ENCODE data around the gene NCKAP5. TPM values are rescaled to one million over a fixed set of nuclear protein-coding genes. Genes with fewer than 3 reads are reported as not detected.
A peak's percentile ranks its signal among the peaks of the same experiment; 100 is the strongest.

NCKAP5 gene
- polyA plus RNA-seq, 1 experiment: 16.6 TPM

GRCh38 chr2:133326652-133327397 is 241.4 kb downstream of the NCKAP5 start:
- CTCF ChIA-PET: interaction anchor here (0.8 to 1.4 kb wide), 3 partner anchors 33 to 518 kb away, joined by 3 to 5 read pairs (median 3); no protein-coding TSS in a partner anchor
- H3K27me3 ChIP-seq (ENCODE audit: control insufficient read depth, insufficient read depth, low read length): no peaks in the 10 kb centered on the region
- no peak for TF ChIP-seq CTCF (IDR thresholded peaks at IDR 0.05; ENCODE audit: low read depth, low read length)
- DNase-seq (ENCODE audit: low read depth, low spot score): peak; percentile 82
- POLR2A ChIA-PET: interaction anchor here (0.6 to 1.0 kb wide), 4 partner anchors 63 to 511 kb away, joined by 3 to 5 read pairs (median 3); no protein-coding TSS in a partner anchor
- peak overlapping the region; percentile 91 for H3K27ac ChIP-seq (ENCODE audit: low read depth, low read length)
- no peak overlapping the region for H3K4me3 ChIP-seq (ENCODE audit: low read depth, low read length)
- no peaks in the 10 kb centered on the region for H3K9me3 ChIP-seq (ENCODE audit: control insufficient read depth, insufficient read depth, low read length)

- Histone ChIP-seq H3K9me3 (ENCODE audit: control insufficient read depth, insufficient read depth, low read length) (no peaks in the 10 kb centered on the region), H3K4me3 (ENCODE audit: low read depth, low read length) (no peak overlapping the region), H3K27ac (ENCODE audit: low read depth, low read length) (peak overlapping the region; percentile 77), H3K27me3 (ENCODE audit: control insufficient read depth, insufficient read depth, low read length) (no peaks in the 10 kb centered on the region)
- DNase-seq (ENCODE audit: low read depth, low spot score): peak; percentile 72
- CTCF ChIA-PET: interaction anchor here (1.3 kb wide), 1 partner anchor 520 kb away, joined by 3 read pairs; no protein-coding TSS in a partner anchor
- POLR2A ChIA-PET: interaction anchor here (0.6 kb wide), 1 partner anchor 431 kb away, joined by 3 read pairs; no protein-coding TSS in a partner anchor
- TF ChIP-seq CTCF (IDR thresholded peaks at IDR 0.05; ENCODE audit: low read depth, low read length): no peak
Observed at GRCh38 chr2:133324150-133324561, 244.1 kb downstream of the NCKAP5 start.

GRCh38 chr2:133322909-133323308 is 245.4 kb downstream of the NCKAP5 start:
- H3K4me3 ChIP-seq (ENCODE audit: low read depth, low read length): no peak overlapping the region
- H3K9me3 ChIP-seq (ENCODE audit: control insufficient read depth, insufficient read depth, low read length): no peaks in the 10 kb centered on the region
- no peak for DNase-seq (ENCODE audit: low read depth, low spot score)
- no peak overlapping the region for H3K27ac ChIP-seq (ENCODE audit: low read depth, low read length)
- ChIA-PET POLR2A (no interaction called here), CTCF (no interaction called here)
- H3K27me3 ChIP-seq (ENCODE audit: control insufficient read depth, insufficient read depth, low read length): no peaks in the 10 kb centered on the region
- TF ChIP-seq CTCF (IDR thresholded peaks at IDR 0.05; ENCODE audit: low read depth, low read length): no peak

GRCh38 chr2:133317178-133317577 is 251.1 kb downstream of the NCKAP5 start:
- Histone ChIP-seq H3K9me3 (ENCODE audit: control insufficient read depth, insufficient read depth, low read length) (no peaks in the 10 kb centered on the region), H3K27me3 (ENCODE audit: control insufficient read depth, insufficient read depth, low read length) (no peaks in the 10 kb centered on the region), H3K4me3 (ENCODE audit: low read depth, low read length) (no peak overlapping the region), H3K27ac (ENCODE audit: low read depth, low read length) (no peak overlapping the region)
- no peak for TF ChIP-seq CTCF (IDR thresholded peaks at IDR 0.05; ENCODE audit: low read depth, low read length)
- ChIA-PET CTCF (interaction anchor here (0.6 to 1.0 kb wide), 3 partner anchors 8 to 771 kb away, joined by 3 to 6 read pairs (median 3); no protein-coding TSS in a partner anchor), POLR2A (no interaction called here)
- no peak for DNase-seq (ENCODE audit: low read depth, low spot score)

- peak; percentile 26 for DNase-seq (ENCODE audit: low read depth, low spot score)
- H3K27me3 ChIP-seq (ENCODE audit: control insufficient read depth, insufficient read depth, low read length): no peaks in the 10 kb centered on the region
- ChIA-PET CTCF (interaction anchor here (0.6 to 1.0 kb wide), 2 partner anchors 9 to 244 kb away, joined by 3 read pairs; no protein-coding TSS in a partner anchor), POLR2A (no interaction called here)
- TF ChIP-seq CTCF (IDR thresholded peaks at IDR 0.05; ENCODE audit: low read depth, low read length): no peak
- no peak overlapping the region for H3K4me3 ChIP-seq (ENCODE audit: low read depth, low read length)
- H3K27ac ChIP-seq (ENCODE audit: low read depth, low read length): no peak overlapping the region
- no peaks in the 10 kb centered on the region for H3K9me3 ChIP-seq (ENCODE audit: control insufficient read depth, insufficient read depth, low read length)
Observed at GRCh38 chr2:133316557-133316956, 251.7 kb downstream of the NCKAP5 start.

All from AG04450 (cell line).